Smooth muscle cell (in vitro differentiated cells): ENCODE data around the gene HERC4. TPM values are rescaled to one million over a fixed set of nuclear protein-coding genes. Genes with fewer than 3 reads are reported as not detected.

Experiments used
- DNase-seq: peaks from one replicate; lab custom pipeline; 2025; ENCODE audit not compliant: unreplicated experiment; lab: John Stamatoyannopoulos, UW
- H2AFZ ChIP-seq: fragments of 200-600 bp; sonication (generic); 2 replicates; pipeline ENCODE4 v1.6.0; 2016; ENCODE audit warnings: antibody characterized with exemption, low read depth, mild to moderate bottlenecking
- H3F3A ChIP-seq: fragments of 200-600 bp; sonication (generic); 2 replicates; pipeline ENCODE4 v1.6.0; 2017; ENCODE audit warnings: antibody characterized with exemption, low read depth
- H3K27ac ChIP-seq: fragments of 200-600 bp; sonication (generic); 2 replicates; pipeline ENCODE4 v1.5.1; 2016; ENCODE audit warnings: low read depth, mild to moderate bottlenecking
- H3K27me3 ChIP-seq: fragments of 200-600 bp; sonication (generic); 2 replicates; pipeline ENCODE4 v1.6.1; 2016; ENCODE audit warnings: low read depth, mild to moderate bottlenecking
- H3K36me3 ChIP-seq: fragments of 200-600 bp; sonication (generic); 2 replicates; pipeline ENCODE4 v1.5.1; 2016; ENCODE audit warnings: low read depth
- H3K4me1 ChIP-seq: fragments of 200-600 bp; sonication (generic); 2 replicates; pipeline ENCODE4 v1.5.1; 2016; ENCODE audit warnings: low read depth
- H3K4me2 ChIP-seq: fragments of 200-600 bp; sonication (generic); 2 replicates; pipeline ENCODE4 v1.6.0; 2016; ENCODE audit warnings: mild to moderate bottlenecking
- H3K4me3 ChIP-seq: fragments of 200-600 bp; sonication (generic); 2 replicates; pipeline ENCODE4 v1.5.1; 2016; ENCODE audit warnings: mild to moderate bottlenecking
- H3K79me2 ChIP-seq: fragments of 200-600 bp; sonication (generic); 2 replicates; pipeline ENCODE4 v1.6.0; 2016; ENCODE audit warnings: low read depth, mild to moderate bottlenecking
- H3K9ac ChIP-seq: fragments of 200-600 bp; sonication (generic); 2 replicates; pipeline ENCODE4 v1.6.0; 2016; ENCODE audit warnings: low read depth
- H3K9me3 ChIP-seq: fragments of 200-600 bp; sonication (generic); replicated peaks from 2 replicates; pipeline ENCODE4 v1.5.1; 2016; ENCODE audit warnings: low read depth
- H4K20me1 ChIP-seq: fragments of 200-600 bp; sonication (generic); 2 replicates; pipeline ENCODE4 v1.6.0; 2016; ENCODE audit warnings: low read depth
- WGBS: methylation state at CpG from one replicate; pipeline ENCODE4 v1.1.7; 2016; ENCODE audit warnings: low lambda C conversion rate; 5-methylcytosine and 5-hydroxymethylcytosine counted together
- polyA plus RNA-seq: library from polyadenylated mRNA; unstranded; fragments of >200 nt; fragmentation: Nextera tagmentation; extraction: Ambion mirVana; gene quantifications from 2 replicates; pipeline ENCODE4 v1.2.1, GENCODE V29; 2016
- total RNA-seq: library from RNA; depleted of rRNA; stranded (reverse); fragments of >200 nt; gene quantifications from 2 replicates; pipeline ENCODE4 v1.2.3, GENCODE V29; 2014
- TF ChIP-seq, protein P1 (sequence below): fragments of 200-600 bp; sonication (generic); IDR thresholded peaks from 2 replicates; pipeline ENCODE4 v1.5.1; 2017; ENCODE audit warnings: borderline replicate concordance, mild to moderate bottlenecking, antibody characterized with exemption; ENCODE audit not compliant: insufficient read depth, poor library complexity, severe bottlenecking

Gene HERC4
- total and polyA plus RNA-seq, 2 experiments from 2014 or later = 19.5 to 41.2 TPM

DNA sequence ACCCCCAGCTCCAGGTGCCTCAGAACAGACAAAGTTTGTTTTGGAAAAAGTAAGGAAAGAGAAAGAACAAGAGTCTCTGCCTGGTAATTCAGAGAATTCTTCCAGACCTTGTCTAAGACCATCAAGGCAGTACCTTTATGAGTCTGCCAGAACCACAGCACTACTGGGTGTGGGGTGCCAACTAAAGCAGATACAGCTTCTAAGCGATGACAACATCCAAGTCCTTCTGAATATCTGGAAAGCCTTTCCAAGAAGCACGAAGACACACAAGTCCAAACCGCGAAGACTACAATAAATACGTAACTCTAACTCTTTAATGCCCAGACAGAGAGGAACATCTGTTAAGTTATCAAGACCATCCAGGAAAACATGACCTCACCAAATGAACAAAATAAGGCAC is 96.3 kb downstream of the HERC4 start:
- Histone ChIP-seq H3K4me2 (no peak overlapping the region), H3F3A (no peaks in the 10 kb centered on the region), H3K4me1 (no peaks in the 10 kb centered on the region), H3K9me3 (no peaks in the 10 kb centered on the region), H3K9ac (no peak overlapping the region), H3K27me3 (no peaks in the 10 kb centered on the region), H3K4me3 (no peak overlapping the region), H3K27ac (no peak overlapping the region), H4K20me1 (no peaks in the 10 kb centered on the region), H3K36me3 (peaks cover 8% of the 10 kb centered on the region), H2AFZ (no peak overlapping the region), H3K79me2 (no peaks in the 10 kb centered on the region)
- no peak for DNase-seq
- WGBS = 96% methylated on average over 5 of the region's 5 CpGs
- TF ChIP-seq, protein P1, sequence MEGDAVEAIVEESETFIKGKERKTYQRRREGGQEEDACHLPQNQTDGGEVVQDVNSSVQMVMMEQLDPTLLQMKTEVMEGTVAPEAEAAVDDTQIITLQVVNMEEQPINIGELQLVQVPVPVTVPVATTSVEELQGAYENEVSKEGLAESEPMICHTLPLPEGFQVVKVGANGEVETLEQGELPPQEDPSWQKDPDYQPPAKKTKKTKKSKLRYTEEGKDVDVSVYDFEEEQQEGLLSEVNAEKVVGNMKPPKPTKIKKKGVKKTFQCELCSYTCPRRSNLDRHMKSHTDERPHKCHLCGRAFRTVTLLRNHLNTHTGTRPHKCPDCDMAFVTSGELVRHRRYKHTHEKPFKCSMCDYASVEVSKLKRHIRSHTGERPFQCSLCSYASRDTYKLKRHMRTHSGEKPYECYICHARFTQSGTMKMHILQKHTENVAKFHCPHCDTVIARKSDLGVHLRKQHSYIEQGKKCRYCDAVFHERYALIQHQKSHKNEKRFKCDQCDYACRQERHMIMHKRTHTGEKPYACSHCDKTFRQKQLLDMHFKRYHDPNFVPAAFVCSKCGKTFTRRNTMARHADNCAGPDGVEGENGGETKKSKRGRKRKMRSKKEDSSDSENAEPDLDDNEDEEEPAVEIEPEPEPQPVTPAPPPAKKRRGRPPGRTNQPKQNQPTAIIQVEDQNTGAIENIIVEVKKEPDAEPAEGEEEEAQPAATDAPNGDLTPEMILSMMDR = no peak

DNA sequence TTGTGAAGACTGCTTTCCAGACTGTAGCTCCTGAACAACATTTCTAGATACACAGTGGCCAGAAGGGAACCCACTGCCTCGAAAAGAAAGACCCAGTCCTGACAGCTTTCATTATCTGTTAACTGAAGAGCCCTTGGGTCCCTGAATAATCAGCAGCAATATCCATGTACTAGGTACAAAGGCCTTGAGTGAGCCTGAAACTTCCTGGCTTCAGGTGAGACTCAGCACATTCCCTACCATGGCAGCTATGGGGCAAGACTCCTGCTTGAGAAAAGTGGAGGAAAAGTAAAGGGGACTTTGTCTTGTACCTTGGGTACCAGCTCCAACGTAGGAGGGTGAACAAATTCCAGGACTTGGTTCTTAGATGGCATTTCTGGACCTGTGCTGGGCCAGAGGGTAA is 97.8 kb downstream of the HERC4 start:
- no peaks in the 10 kb centered on the region for H3F3A ChIP-seq
- H3K9ac ChIP-seq = no peak overlapping the region
- no peaks in the 10 kb centered on the region for H3K27me3 ChIP-seq
- no peaks in the 10 kb centered on the region for H3K4me1 ChIP-seq
- no peak overlapping the region for H3K4me3 ChIP-seq
- H3K9me3 ChIP-seq = no peaks in the 10 kb centered on the region
- DNase-seq = no peak
- H4K20me1 ChIP-seq = no peaks in the 10 kb centered on the region
- H2AFZ ChIP-seq = no peak overlapping the region
- no peaks in the 10 kb centered on the region for H3K79me2 ChIP-seq
- no peak overlapping the region for H3K27ac ChIP-seq
- TF ChIP-seq, protein P1 = no peak
- H3K36me3 ChIP-seq = peaks cover 18% of the 10 kb centered on the region
- H3K4me2 ChIP-seq = no peak overlapping the region
- 100% methylated on average over 2 of the region's 2 CpGs for WGBS

DNA sequence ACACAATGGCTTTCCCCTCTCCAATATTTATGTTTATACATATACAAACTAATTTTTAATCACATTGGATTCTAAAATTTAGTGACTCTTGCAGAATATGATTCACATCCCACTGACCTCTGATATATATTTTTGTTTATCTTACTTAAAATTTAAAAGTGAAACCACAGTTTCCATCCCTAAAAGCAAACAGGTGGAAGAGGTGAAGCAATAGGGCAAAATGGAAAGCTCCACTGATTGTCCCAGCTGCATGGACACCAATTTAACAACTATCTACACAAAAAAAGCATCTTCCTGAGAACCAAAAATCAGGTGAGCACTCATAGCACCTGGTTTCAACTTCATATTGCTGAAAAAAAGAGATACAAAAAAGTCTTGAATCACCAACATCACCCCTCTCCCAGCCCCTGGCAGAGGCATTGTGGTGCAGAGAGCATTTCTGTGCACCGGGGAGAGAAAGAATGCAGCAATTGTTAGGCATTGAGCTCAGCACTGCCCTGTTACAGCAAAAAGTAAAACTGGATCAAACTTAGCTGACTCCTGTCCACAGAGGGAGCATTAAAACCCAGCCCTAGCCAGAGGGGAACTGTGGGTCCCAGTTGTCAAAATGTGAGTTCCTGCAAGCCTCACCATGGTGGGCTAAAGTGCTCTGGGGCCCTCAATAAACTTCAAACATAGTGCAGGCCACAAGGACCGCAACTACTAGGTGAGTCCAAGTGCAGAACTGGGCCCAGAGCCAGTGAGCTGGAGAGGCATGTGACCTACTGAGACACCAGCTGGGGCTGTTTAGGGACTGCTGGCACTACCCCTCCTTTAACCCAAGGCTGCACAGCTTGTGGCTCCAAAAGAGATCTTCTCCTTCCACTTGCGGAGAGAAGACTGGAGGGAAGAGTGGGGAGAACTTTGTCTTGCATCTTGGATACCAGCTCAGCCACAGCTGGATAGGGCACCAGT is 98.5 kb downstream of the HERC4 start:
- WGBS = 92% methylated on average over 3 of the region's 3 CpGs
- DNase-seq = no peak

More for the DNA sequence above, 98.5 kb downstream of the HERC4 start:
- Histone ChIP-seq H3K27me3 (no peaks in the 10 kb centered on the region), H3K4me1 (no peaks in the 10 kb centered on the region), H3K27ac (no peak overlapping the region), H3K4me3 (no peak overlapping the region), H3F3A (no peaks in the 10 kb centered on the region), H2AFZ (no peak overlapping the region), H3K9ac (no peak overlapping the region), H3K9me3 (peaks cover 3% of the 10 kb centered on the region), H3K36me3 (peaks cover 23% of the 10 kb centered on the region), H3K79me2 (peaks cover 1% of the 10 kb centered on the region), H3K4me2 (no peak overlapping the region), H4K20me1 (no peaks in the 10 kb centered on the region)
- TF ChIP-seq, protein P1 = no peak
